ENCODE results near the gene MACROD2. TPM values are rescaled to one million over a fixed set of nuclear protein-coding genes. Genes with fewer than 3 reads are reported as not detected.

Gene MACROD2
- total RNA-seq, 1 experiment from 2014 or later, result 1.6 TPM

DNA sequence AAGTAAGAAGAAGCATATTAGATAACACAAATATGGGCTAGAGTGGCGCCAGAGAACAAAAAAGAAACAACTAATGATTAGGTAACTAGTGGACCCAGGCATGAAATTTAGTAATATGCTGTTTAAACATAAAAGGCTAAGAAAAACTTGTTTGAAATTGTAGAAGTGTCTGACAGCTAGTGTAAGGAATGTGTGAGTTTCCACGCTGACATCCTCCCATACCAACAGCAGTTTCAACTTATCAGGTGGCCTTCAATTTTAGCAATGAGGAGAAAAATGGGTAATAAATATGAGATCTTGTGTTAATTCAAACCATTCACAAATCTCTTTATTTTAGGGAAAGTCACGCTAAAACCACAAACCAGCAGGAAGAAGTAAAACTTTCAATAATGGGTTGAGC, 782.3 kb downstream of the MACROD2 start:
- no peak overlapping the region for H2BK5ac ChIP-seq (ENCODE audit: insufficient read length, low read length)
- DNase-seq, result no peak
- H3K14ac ChIP-seq (ENCODE audit: insufficient read depth, low read length), result no peak overlapping the region
- H3K23me2 ChIP-seq (ENCODE audit: insufficient read length, low read depth, low read length, poor library complexity, severe bottlenecking), result no peaks in the 10 kb centered on the region
- no peak overlapping the region for H3K23ac ChIP-seq (ENCODE audit: insufficient read length, low read depth, low read length)
- no peak overlapping the region for H4K91ac ChIP-seq (ENCODE audit: insufficient read length, low read depth, low read length)
- no peak overlapping the region for H2AFZ ChIP-seq (ENCODE audit: low read length)
- Mint-ChIP-seq H3K4me1 (peaks cover 3% of the 10 kb centered on the region in 2 experiments), H3K4me3 (no peak overlapping the region), H3K27me3 (ENCODE audit: low read depth) (no peaks in the 10 kb centered on the region), H3K27ac (no peak overlapping the region), H3K36me3 (ENCODE audit: insufficient read depth in 1 of 3, low read depth in 3 of 3) (no peaks in the 10 kb centered on the region), H3K9me3 (no peaks in the 10 kb centered on the region)
- no peaks in the 10 kb centered on the region for H3K27me3 ChIP-seq (ENCODE audit: insufficient read depth, low read length)
- H3K56ac ChIP-seq (ENCODE audit: insufficient read length, low read depth, low read length), result no peak overlapping the region
- no peak overlapping the region for H2BK20ac ChIP-seq (ENCODE audit: low read depth, low read length, poor library complexity, severe bottlenecking)
- H2BK15ac ChIP-seq (ENCODE audit: low read depth, low read length), result no peak overlapping the region
- no peak overlapping the region for H3T11ph ChIP-seq (ENCODE audit: low read length)
- H3K4me2 ChIP-seq (ENCODE audit: insufficient read depth, insufficient read length, low read length), result no peak overlapping the region
- H3K79me2 ChIP-seq (ENCODE audit: insufficient read depth, low read length), result no peaks in the 10 kb centered on the region
- H4K20me1 ChIP-seq (ENCODE audit: control insufficient read depth, insufficient read depth, insufficient read length), result no peaks in the 10 kb centered on the region
- no peak overlapping the region for H3K9ac ChIP-seq (ENCODE audit: extremely low read depth, insufficient read length, low read length)
- H2AK5ac ChIP-seq (ENCODE audit: insufficient read length, low read length), result no peak overlapping the region
- no peak overlapping the region for H3K18ac ChIP-seq (ENCODE audit: insufficient read length, low read depth, low read length)
- H3K9me3 ChIP-seq (ENCODE audit: control insufficient read depth, low read depth, low read length), result no peaks in the 10 kb centered on the region
- no CpG with 5 or more reads among the region's 3 CpGs for WGBS (ENCODE audit: extremely low coverage, insufficient read length, low lambda C conversion rate)
- TF ChIP-seq, protein P1, sequence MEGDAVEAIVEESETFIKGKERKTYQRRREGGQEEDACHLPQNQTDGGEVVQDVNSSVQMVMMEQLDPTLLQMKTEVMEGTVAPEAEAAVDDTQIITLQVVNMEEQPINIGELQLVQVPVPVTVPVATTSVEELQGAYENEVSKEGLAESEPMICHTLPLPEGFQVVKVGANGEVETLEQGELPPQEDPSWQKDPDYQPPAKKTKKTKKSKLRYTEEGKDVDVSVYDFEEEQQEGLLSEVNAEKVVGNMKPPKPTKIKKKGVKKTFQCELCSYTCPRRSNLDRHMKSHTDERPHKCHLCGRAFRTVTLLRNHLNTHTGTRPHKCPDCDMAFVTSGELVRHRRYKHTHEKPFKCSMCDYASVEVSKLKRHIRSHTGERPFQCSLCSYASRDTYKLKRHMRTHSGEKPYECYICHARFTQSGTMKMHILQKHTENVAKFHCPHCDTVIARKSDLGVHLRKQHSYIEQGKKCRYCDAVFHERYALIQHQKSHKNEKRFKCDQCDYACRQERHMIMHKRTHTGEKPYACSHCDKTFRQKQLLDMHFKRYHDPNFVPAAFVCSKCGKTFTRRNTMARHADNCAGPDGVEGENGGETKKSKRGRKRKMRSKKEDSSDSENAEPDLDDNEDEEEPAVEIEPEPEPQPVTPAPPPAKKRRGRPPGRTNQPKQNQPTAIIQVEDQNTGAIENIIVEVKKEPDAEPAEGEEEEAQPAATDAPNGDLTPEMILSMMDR (conservative IDR thresholded peaks at IDR 0.05), result no peak
- no peak overlapping the region for H4K5ac ChIP-seq (ENCODE audit: insufficient read length, low read depth, low read length)
- H3K79me1 ChIP-seq (ENCODE audit: insufficient read depth, low read depth, low read length, poor library complexity, severe bottlenecking), result no peaks in the 10 kb centered on the region
- H2BK12ac ChIP-seq (ENCODE audit: insufficient read length, low read depth, low read length), result no peak overlapping the region
- H4K8ac ChIP-seq (replicated peaks; ENCODE audit: insufficient read length, low read depth, low read length), result no peak overlapping the region
- no peaks in the 10 kb centered on the region for H3K4me1 ChIP-seq (ENCODE audit: insufficient read depth, low read length)
- no peak overlapping the region for H2BK120ac ChIP-seq (ENCODE audit: low read depth, low read length, poor library complexity, severe bottlenecking)
- H3K4ac ChIP-seq (ENCODE audit: low read depth, low read length), result no peak overlapping the region
- no peak overlapping the region for H3K27ac ChIP-seq (ENCODE audit: insufficient read length, low read depth, low read length)

Measured in H9 (cell line).